PC-3 (cell line): ENCODE measurements around the gene GALNT14.

ENCODE experiments used
- CTCF ChIP-seq: fragments of 300-600 bp; sonication (generic); conservative IDR thresholded peaks from 2 replicates; pipeline ENCODE4 v1.5.1; 2017; ENCODE audit warnings: antibody characterized with exemption, low read depth, mild to moderate bottlenecking, low read length
- EZH2 ChIP-seq: fragments of 300-600 bp; sonication (generic); IDR thresholded peaks from one replicate; pipeline ENCODE4 v1.6.1; 2017; ENCODE audit warnings: antibody characterized with exemption, mild to moderate bottlenecking, low read length; ENCODE audit not compliant: unreplicated experiment
- EZH2phosphoT487 ChIP-seq: fragments of 300-600 bp; sonication (generic); IDR thresholded peaks from 2 replicates; pipeline ENCODE4 v1.6.1; 2018; ENCODE audit warnings: mild to moderate bottlenecking, antibody characterized with exemption, low read length, borderline replicate concordance

GRCh38 chr2:31132786-31133185, 5.5 kb downstream of the GALNT14 start:
- TF ChIP-seq CTCF (no peak), EZH2 (no peak), EZH2phosphoT487 (no peak)
